Omental fat pad (tissue), 4 donors: ENCODE results near the gene TMEM255A. TPM values are rescaled to one million over a fixed set of nuclear protein-coding genes. Genes with fewer than 3 reads are reported as not detected.

Experiments
- ATAC-seq: fragments of 150-250 bp; one replicate; pipeline ENCODE4 v1.9.1; 2016; ENCODE audit warnings: mild to moderate bottlenecking, moderate library complexity; ENCODE audit not compliant: low FRiP score
- DNase-seq: peaks from one replicate; pipeline ENCODE4 v3.0.0-alpha.2; 2019; ENCODE audit warnings: low spot score
- CTCF ChIP-seq, 3 donors: fragments of 450-650 bp; IDR thresholded peaks; one replicate each; pipeline ENCODE4 v1.5.1; 2016 to 2017; ENCODE audit warnings: antibody characterized with exemption in 3 of 3, mild to moderate bottlenecking in 3 of 3, moderate library complexity in 2 of 3
- total RNA-seq, 4 donors: library from RNA; depleted of rRNA; stranded (reverse); fragments of >200 nt; gene quantifications; one replicate each; pipeline ENCODE4 v1.1.0, GENCODE V29; 2016

TMEM255A gene
- total RNA-seq, 4 donors from 2014 or later, result 1.1 to 12.0 (median 4.8) TPM

GRCh38 chrX:120306630-120307029 is 4.6 kb downstream of the TMEM255A start:
- DNase-seq (no peak), ATAC-seq (no peak)
- TF ChIP-seq CTCF (IDR thresholded peaks at IDR 0.05), result no peak

GRCh38 chrX:120305531-120306141 is 5.6 kb downstream of the TMEM255A start:
- DNase-seq (no peak), ATAC-seq (no peak)
- no peak for TF ChIP-seq CTCF (IDR thresholded peaks at IDR 0.05)

- ATAC-seq (no peak), DNase-seq (no peak)
- no peak for TF ChIP-seq CTCF (IDR thresholded peaks at IDR 0.05)
Observed at GRCh38 chrX:120304256-120304655, 7.0 kb downstream of the TMEM255A start.

- ATAC-seq, result no peak
- DNase-seq, result no peak
- TF ChIP-seq CTCF (IDR thresholded peaks at IDR 0.05), result no peak
Observed at GRCh38 chrX:120302434-120302833, 8.8 kb downstream of the TMEM255A start.

- DNase-seq, result no peak
- TF ChIP-seq CTCF (IDR thresholded peaks at IDR 0.05), result no peak
- no peak for ATAC-seq
Observed at GRCh38 chrX:120301960-120302359, 9.3 kb downstream of the TMEM255A start.

- TF ChIP-seq CTCF (IDR thresholded peaks at IDR 0.05), result no peak
- ATAC-seq (no peak), DNase-seq (no peak)
Observed at GRCh38 chrX:120301497-120301896, 9.8 kb downstream of the TMEM255A start.

- TF ChIP-seq CTCF (IDR thresholded peaks at IDR 0.05), result no peak
- no peak for ATAC-seq
- DNase-seq, result no peak
Observed at GRCh38 chrX:120299928-120300327, 11.3 kb downstream of the TMEM255A start.
